H1 (cell line): ENCODE measurements around the gene STARD3NL. TPM values are rescaled to one million over a fixed set of nuclear protein-coding genes. Genes with fewer than 3 reads are reported as not detected.

Source experiments
- CTCF ChIA-PET: fragments of 300-600 bp; sonication (Branson Sonifier 250); formaldehyde crosslinking; loops from one replicate; lab custom pipeline; 2021; ENCODE audit not compliant: partially characterized antibody; lab: Charles Lee
- POLR2A ChIA-PET: fragments of 300-600 bp; sonication (Branson Sonifier 250); formaldehyde crosslinking; loops from one replicate; lab custom pipeline; 2021; ENCODE audit warnings: inconsistent platforms; ENCODE audit not compliant: partially characterized antibody; lab: Charles Lee
- DNase-seq, 2 experiments: peaks; one replicate each; pipeline versions ENCODE4 v3.0.0 to v3.0.0-alpha.2; 2010 to 2022; ENCODE audit warnings: low spot score in 2 of 2, low read depth in 1 of 2, mixed read lengths in 1 of 2
- FAIRE-seq: peaks from 2 replicates; lab custom pipeline; 2011; peaks lifted over from hg19 to GRCh38; lab: Jason Lieb, UNC
- H2AFZ ChIP-seq: 2 replicates; pipeline ENCODE4 v1.8.1; 2012; ENCODE audit warnings: low read length, inconsistent platforms
- H2AK5ac ChIP-seq: 2 replicates; pipeline ENCODE4 v1.6.1; 2013; ENCODE audit warnings: low read depth, low read length
- H2BK120ac ChIP-seq: replicated peaks from 2 replicates; pipeline ENCODE3; 2013; ENCODE audit warnings: low read depth, low read length, inconsistent platforms
- H2BK12ac ChIP-seq: 2 replicates; pipeline ENCODE4 v1.6.1; 2013; ENCODE audit warnings: low read depth, low read length
- H2BK15ac ChIP-seq: 2 replicates; pipeline ENCODE4 v1.6.1; 2013; ENCODE audit warnings: low read length
- H2BK20ac ChIP-seq: 2 replicates; pipeline ENCODE4 v1.6.1; 2013; ENCODE audit warnings: low read length
- H2BK5ac ChIP-seq: 2 replicates; pipeline ENCODE4 v1.6.1; 2013; ENCODE audit warnings: low read depth, low read length
- H3K14ac ChIP-seq: 2 replicates; pipeline ENCODE4 v1.6.1; 2013; ENCODE audit warnings: inconsistent platforms; ENCODE audit not compliant: insufficient read length
- H3K18ac ChIP-seq: 2 replicates; pipeline ENCODE4 v1.6.1; 2013; ENCODE audit warnings: low read length; ENCODE audit errors: extremely low read depth
- H3K23ac ChIP-seq: 2 replicates; pipeline ENCODE4 v1.6.1; 2013; ENCODE audit warnings: inconsistent platforms; ENCODE audit not compliant: insufficient read length
- H3K23me2 ChIP-seq: 2 replicates; pipeline ENCODE4 v1.6.1; 2013; ENCODE audit warnings: low read depth, low read length
- H3K27ac ChIP-seq: 2 replicates; pipeline ENCODE4 v1.6.1; 2011; ENCODE audit warnings: low read depth, low read length, inconsistent platforms
- H3K27me3 ChIP-seq, 4 experiments: replicated peaks in 1 of 4; 1 replicate in 1 of 4; 2 replicates in 3 of 4; pipeline versions ENCODE4 v1.6.1 to v1.8.1; 2011 to 2013; ENCODE audit warnings: low read length in 3 of 4, mild to moderate bottlenecking in 3 of 4, inconsistent platforms in 2 of 4, mixed read lengths in 2 of 4, moderate library complexity in 1 of 4; ENCODE audit not compliant: control insufficient read depth in 3 of 4, insufficient read depth in 3 of 4; ENCODE audit errors: extremely low read depth in 1 of 4
- H3K36me3 ChIP-seq, 4 experiments: 2 replicates each; pipeline versions ENCODE4 v1.6.1 to v1.8.1; 2011 to 2013; ENCODE audit warnings: mild to moderate bottlenecking in 4 of 4, low read length in 3 of 4, moderate library complexity in 2 of 4, control low read depth in 1 of 4, inconsistent platforms in 1 of 4; ENCODE audit not compliant: insufficient read depth in 4 of 4, control insufficient read depth in 2 of 4
- H3K4ac ChIP-seq: replicated peaks from 2 replicates; pipeline ENCODE3; 2013; ENCODE audit warnings: low read length, low read depth, mixed read lengths, inconsistent platforms; ENCODE audit not compliant: insufficient read length
- H3K4me1 ChIP-seq, 4 experiments: replicated peaks in 1 of 4; 1 replicate in 1 of 4; 2 replicates in 3 of 4; pipeline versions ENCODE4 v1.6.1 to v1.8.1; 2011 to 2013; ENCODE audit warnings: low read length in 3 of 4, inconsistent platforms in 2 of 4, mixed read lengths in 1 of 4; ENCODE audit not compliant: insufficient read depth in 4 of 4, control insufficient read depth in 3 of 4
- H3K4me2 ChIP-seq, 2 experiments: 2 replicates each; pipeline versions ENCODE4 v1.6.1 to v1.8.1; 2011 to 2013; ENCODE audit warnings: low read depth in 2 of 2, low read length in 2 of 2, control low read depth in 1 of 2, inconsistent platforms in 1 of 2, mild to moderate bottlenecking in 1 of 2; ENCODE audit not compliant: insufficient read depth in 1 of 2
- H3K4me3 ChIP-seq, 4 experiments: fragments of 200-600, 300-600 bp in 1 of 4; sonication (generic), shearing (Covaris generic), sonication (Bioruptor Twin) in 1 of 4; 2 replicates each; pipeline versions ENCODE4 v1.5.1 to v1.8.1; 2011 to 2016; ENCODE audit warnings: low read length in 4 of 4, low read depth in 3 of 4, control low read depth in 2 of 4, inconsistent platforms in 2 of 4, mild to moderate bottlenecking in 2 of 4, mixed read lengths in 1 of 4, moderate library complexity in 1 of 4; ENCODE audit not compliant: insufficient read depth in 2 of 4; ENCODE audit errors: extremely low read depth in 1 of 4
- H3K56ac ChIP-seq: replicated peaks from 2 replicates; pipeline ENCODE3; 2013; ENCODE audit warnings: low read depth, mild to moderate bottlenecking, mixed read lengths, low read length, inconsistent platforms; ENCODE audit not compliant: insufficient read length
- H3K79me1 ChIP-seq: 2 replicates; pipeline ENCODE4 v1.6.1; 2013; ENCODE audit warnings: low read depth, low read length, control low read depth
- H3K79me2 ChIP-seq, 2 experiments: 2 replicates each; pipeline versions ENCODE4 v1.6.1 to v1.8.1; 2012 to 2013; ENCODE audit warnings: low read length in 2 of 2, mild to moderate bottlenecking in 2 of 2, inconsistent platforms in 1 of 2; ENCODE audit not compliant: insufficient read depth in 2 of 2, control insufficient read depth in 1 of 2
- H3K9ac ChIP-seq, 4 experiments: replicated peaks in 1 of 4; 1 replicate in 1 of 4; 2 replicates in 3 of 4; pipeline versions ENCODE4 v1.6.1 to v1.8.1; 2011 to 2013; ENCODE audit warnings: low read depth in 3 of 4, low read length in 3 of 4, control low read depth in 2 of 4, mild to moderate bottlenecking in 2 of 4, moderate library complexity in 2 of 4, inconsistent platforms in 1 of 4; ENCODE audit errors: extremely low read depth in 1 of 4
- H3K9me3 ChIP-seq, 2 experiments: 2 replicates each; pipeline versions ENCODE4 v1.6.1 to v1.8.1; 2012 to 2013; ENCODE audit warnings: mild to moderate bottlenecking in 2 of 2, moderate library complexity in 2 of 2, control low read depth in 1 of 2, inconsistent platforms in 1 of 2, low read depth in 1 of 2, low read length in 1 of 2, mixed read lengths in 1 of 2; ENCODE audit not compliant: insufficient read depth in 2 of 2
- H4K20me1 ChIP-seq, 2 experiments: replicated peaks in 1 of 2; 2 replicates each; pipeline versions ENCODE3 to v1.8.1; 2011 to 2013; ENCODE audit warnings: inconsistent platforms in 2 of 2, low read length in 2 of 2, mild to moderate bottlenecking in 1 of 2; ENCODE audit not compliant: insufficient read depth in 2 of 2, control insufficient read depth in 1 of 2
- H4K5ac ChIP-seq: 2 replicates; pipeline ENCODE4 v1.6.1; 2013; ENCODE audit warnings: low read length, low read depth, mixed read lengths, inconsistent platforms; ENCODE audit not compliant: insufficient read length
- H4K8ac ChIP-seq: 2 replicates; pipeline ENCODE4 v1.8.0; 2013; ENCODE audit warnings: mild to moderate bottlenecking, moderate library complexity, low read length, inconsistent platforms; ENCODE audit not compliant: insufficient read depth; ENCODE audit errors: extremely low read depth
- H4K91ac ChIP-seq: replicated peaks from 2 replicates; pipeline ENCODE3; 2013; ENCODE audit warnings: low read length, mixed read lengths, inconsistent platforms; ENCODE audit not compliant: insufficient read length
- BCL11A ChIP-seq, 2 experiments: IDR thresholded peaks; one replicate each; pipeline ENCODE4 v1.6.1; 2011; ENCODE audit warnings: low read depth in 2 of 2, low read length in 2 of 2, mild to moderate bottlenecking in 2 of 2
- CEBPB ChIP-seq: IDR thresholded peaks from 2 replicates; pipeline ENCODE4 v1.6.1; 2012; ENCODE audit warnings: low read depth, low read length
- EZH2 ChIP-seq: fragments of 200-600 bp; sonication (generic); IDR thresholded peaks from 2 replicates; pipeline ENCODE4 v1.7.1; 2012; ENCODE audit warnings: low read depth, mild to moderate bottlenecking, moderate library complexity, low read length, inconsistent platforms; ENCODE audit not compliant: severe bottlenecking
- KDM5A ChIP-seq: fragments of 200-600 bp; IDR thresholded peaks from 2 replicates; pipeline ENCODE4 v1.7.1; 2012; ENCODE audit warnings: mild to moderate bottlenecking, low read length, inconsistent platforms, mixed read lengths
- TAF1 ChIP-seq: IDR thresholded peaks from 2 replicates; pipeline ENCODE4 v1.6.1; 2011; ENCODE audit warnings: mild to moderate bottlenecking, low read depth, low read length
- TEAD4 ChIP-seq: IDR thresholded peaks from 2 replicates; pipeline ENCODE4 v1.6.1; 2012; ENCODE audit warnings: low read depth, low read length, inconsistent platforms, mixed read lengths
- WGBS, 2 experiments: shearing (Covaris generic) in 1 of 2; methylation state at CpG; one replicate each; pipeline versions ENCODE4 v1.1.6 to v1.1.7; 2013 to 2015; ENCODE audit warnings: low lambda C conversion rate in 2 of 2, mixed read lengths in 2 of 2, inconsistent platforms in 1 of 2, low coverage in 1 of 2, missing lambda C conversion rate in 1 of 2; ENCODE audit not compliant: insufficient replicate concordance in 2 of 2, insufficient coverage in 1 of 2, insufficient read length in 1 of 2; ENCODE audit errors: extremely low coverage in 1 of 2, missing lambda C conversion rate in 1 of 2; 5-methylcytosine and 5-hydroxymethylcytosine counted together
- polyA plus RNA-seq, 7 experiments: library from polyadenylated mRNA; depleted of rRNA in 3 of 7; stranded (reverse) in 5 of 7; unstranded in 2 of 7; fragments of >200 nt in 5 of 7; fragments of 200-250 nt in 2 of 7; gene quantifications; 1 replicate in 5 of 7; 2 replicates in 1 of 7; 4 replicates in 1 of 7; pipeline versions ENCODE4 v1.2.1 to v1.2.3, GENCODE V29; 2011 to 2013; ENCODE audit warnings: missing spikeins in 2 of 7, mixed read lengths in 2 of 7
- total RNA-seq: library from RNA; stranded (reverse); fragmentation: NEBNext Ultra II Directional; extraction: Animal tissue kit (Norgen Biotek cat#: 25700); gene quantifications from 2 replicates; pipeline ENCODE4 v1.2.1, GENCODE V29; 2021

Gene STARD3NL
- total and polyA plus RNA-seq, 2 of the 8 experiments (the other 6 are each of a cell fraction or from before 2014, with no cell fraction given) = 27.1 to 40.5 TPM

DNA sequence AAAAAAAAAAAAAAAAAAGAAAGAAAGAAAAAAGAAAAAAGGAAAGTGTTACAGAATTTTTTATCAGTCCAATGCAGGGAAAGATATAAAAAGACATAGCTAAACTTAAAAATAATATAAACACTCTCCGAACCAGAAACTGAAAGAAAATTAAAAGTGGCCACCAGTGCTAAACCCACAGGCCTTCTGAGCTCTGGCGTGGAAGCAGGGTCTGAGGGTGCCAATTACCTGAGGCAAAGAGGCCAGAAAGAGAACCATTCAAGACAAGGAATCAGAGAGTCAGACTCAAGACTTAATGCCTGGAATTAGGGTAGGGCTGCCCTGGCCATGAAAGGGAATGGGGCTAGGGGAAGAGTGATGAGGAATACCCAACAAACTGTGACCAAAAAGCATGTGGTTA lies 36.9 kb upstream of the STARD3NL start:
- no peak overlapping the region for H3K27ac ChIP-seq
- H2BK20ac ChIP-seq = no peak overlapping the region
- H3K4me1 ChIP-seq = no peaks in the 10 kb centered on the region
- DNase-seq (no peak), FAIRE-seq (no peak)
- H3K79me2 ChIP-seq = no peaks in the 10 kb centered on the region
- no peak overlapping the region for H3K56ac ChIP-seq
- no peak overlapping the region for H2BK12ac ChIP-seq
- no peak overlapping the region for H2BK120ac ChIP-seq
- no peak overlapping the region for H4K5ac ChIP-seq
- H2BK15ac ChIP-seq = no peak overlapping the region
- no peak overlapping the region for H3K9ac ChIP-seq
- H3K23ac ChIP-seq = no peak overlapping the region
- H4K8ac ChIP-seq = no peak overlapping the region
- H4K20me1 ChIP-seq = no peaks in the 10 kb centered on the region
- H3K9me3 ChIP-seq = no peaks in the 10 kb centered on the region
- no peak overlapping the region for H3K4ac ChIP-seq
- no peak overlapping the region for H2AK5ac ChIP-seq
- no peak overlapping the region for H3K14ac ChIP-seq
- 96% methylated on average over 2 of the region's 2 CpGs; no CpG with 5 or more reads in 1 of the 2 experiments for WGBS, 2 experiments
- H3K36me3 ChIP-seq = no peaks in the 10 kb centered on the region
- H2AFZ ChIP-seq = peak overlapping the region; percentile 83; the same call in 1 of the 2 replicates
- no peak for TF ChIP-seq EZH2
- TF ChIP-seq KDM5A = no peak
- TF ChIP-seq TAF1 = no peak
- no peak for TF ChIP-seq TEAD4
- no peak for TF ChIP-seq CEBPB
- no peak for TF ChIP-seq BCL11A (IDR thresholded peaks at IDR 0.05; ENCODE audit: low read depth in 2 of 2, low read length in 2 of 2)
- TF ChIP-seq, all 59 proteins: peak for 0
- ChIA-PET CTCF (interaction anchor here (1.8 kb wide), 1 partner anchor 71 kb away, joined by 3 read pairs; no protein-coding TSS in a partner anchor), POLR2A (no interaction called here)
- H3K23me2 ChIP-seq = no peaks in the 10 kb centered on the region
- no peak overlapping the region for H2BK5ac ChIP-seq
- no peaks in the 10 kb centered on the region for H3K79me1 ChIP-seq
- H4K91ac ChIP-seq = no peak overlapping the region
- no peak overlapping the region for H3K18ac ChIP-seq
- no peak overlapping the region for H3K4me2 ChIP-seq
- H3K4me3 ChIP-seq = no peak overlapping the region
- no peaks in the 10 kb centered on the region for H3K27me3 ChIP-seq
